ENCODE data around the gene SLPI. TPM values are rescaled to one million over a fixed set of nuclear protein-coding genes. Genes with fewer than 3 reads are reported as not detected.

SLPI gene
- total and polyA plus RNA-seq, 2 experiments from 2014 or later: not detected

- TF ChIP-seq JUNB (IDR thresholded peaks at IDR 0.05; ENCODE audit: unreplicated experiment): no peak
- no peak for TF ChIP-seq CTCF (conservative IDR thresholded peaks at IDR 0.05; ENCODE audit: low read depth in 2 of 2)
These were observed 2.3 kb downstream of the SLPI start (continued) for GRCh38 chr20:45251884-45252560.

- H3K9me3 Mint-ChIP-seq: no peaks in the 10 kb centered on the region
- no peak overlapping the region for H3K27ac Mint-ChIP-seq
- peaks cover 4% of the 10 kb centered on the region for H3K27me3 Mint-ChIP-seq (ENCODE audit: insufficient read depth, low read depth, poor library complexity)
- Histone ChIP-seq H3K4me2 (no peak overlapping the region), H2AFZ (no peak overlapping the region), H3K27me3 (ENCODE audit: insufficient read depth) (no peaks in the 10 kb centered on the region), H3F3A (replicated peaks; ENCODE audit: low read depth) (no peaks in the 10 kb centered on the region), H3K79me2 (replicated peaks; ENCODE audit: insufficient read depth) (no peaks in the 10 kb centered on the region), H3K36me3 (ENCODE audit: insufficient read depth) (no peaks in the 10 kb centered on the region), H4K20me1 (replicated peaks; ENCODE audit: insufficient read depth) (no peaks in the 10 kb centered on the region), H3K27ac (ENCODE audit: low read depth) (no peak overlapping the region), H3K4me3 (no peak overlapping the region), H3K9me2 (ENCODE audit: insufficient read depth) (no peaks in the 10 kb centered on the region), H3K4me1 (ENCODE audit: insufficient read depth) (no peaks in the 10 kb centered on the region)
- H3K36me3 Mint-ChIP-seq (ENCODE audit: low read depth): no peaks in the 10 kb centered on the region
- DNase-seq (ENCODE audit: low spot score) (no peak), ATAC-seq (no peak)
- no peaks in the 10 kb centered on the region for H3K4me1 Mint-ChIP-seq
- H3K4me3 Mint-ChIP-seq: no peak overlapping the region
- TF ChIP-seq JUNB (IDR thresholded peaks at IDR 0.05; ENCODE audit: unreplicated experiment): no peak
- TF ChIP-seq, protein P1, sequence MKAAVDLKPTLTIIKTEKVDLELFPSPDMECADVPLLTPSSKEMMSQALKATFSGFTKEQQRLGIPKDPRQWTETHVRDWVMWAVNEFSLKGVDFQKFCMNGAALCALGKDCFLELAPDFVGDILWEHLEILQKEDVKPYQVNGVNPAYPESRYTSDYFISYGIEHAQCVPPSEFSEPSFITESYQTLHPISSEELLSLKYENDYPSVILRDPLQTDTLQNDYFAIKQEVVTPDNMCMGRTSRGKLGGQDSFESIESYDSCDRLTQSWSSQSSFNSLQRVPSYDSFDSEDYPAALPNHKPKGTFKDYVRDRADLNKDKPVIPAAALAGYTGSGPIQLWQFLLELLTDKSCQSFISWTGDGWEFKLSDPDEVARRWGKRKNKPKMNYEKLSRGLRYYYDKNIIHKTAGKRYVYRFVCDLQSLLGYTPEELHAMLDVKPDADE (IDR thresholded peaks at IDR 0.05): no peak
- no peak for TF ChIP-seq CREB1 (CRISPR knock-in tag; IDR thresholded peaks at IDR 0.05; ENCODE audit: low read depth)
- TF ChIP-seq, protein P2, sequence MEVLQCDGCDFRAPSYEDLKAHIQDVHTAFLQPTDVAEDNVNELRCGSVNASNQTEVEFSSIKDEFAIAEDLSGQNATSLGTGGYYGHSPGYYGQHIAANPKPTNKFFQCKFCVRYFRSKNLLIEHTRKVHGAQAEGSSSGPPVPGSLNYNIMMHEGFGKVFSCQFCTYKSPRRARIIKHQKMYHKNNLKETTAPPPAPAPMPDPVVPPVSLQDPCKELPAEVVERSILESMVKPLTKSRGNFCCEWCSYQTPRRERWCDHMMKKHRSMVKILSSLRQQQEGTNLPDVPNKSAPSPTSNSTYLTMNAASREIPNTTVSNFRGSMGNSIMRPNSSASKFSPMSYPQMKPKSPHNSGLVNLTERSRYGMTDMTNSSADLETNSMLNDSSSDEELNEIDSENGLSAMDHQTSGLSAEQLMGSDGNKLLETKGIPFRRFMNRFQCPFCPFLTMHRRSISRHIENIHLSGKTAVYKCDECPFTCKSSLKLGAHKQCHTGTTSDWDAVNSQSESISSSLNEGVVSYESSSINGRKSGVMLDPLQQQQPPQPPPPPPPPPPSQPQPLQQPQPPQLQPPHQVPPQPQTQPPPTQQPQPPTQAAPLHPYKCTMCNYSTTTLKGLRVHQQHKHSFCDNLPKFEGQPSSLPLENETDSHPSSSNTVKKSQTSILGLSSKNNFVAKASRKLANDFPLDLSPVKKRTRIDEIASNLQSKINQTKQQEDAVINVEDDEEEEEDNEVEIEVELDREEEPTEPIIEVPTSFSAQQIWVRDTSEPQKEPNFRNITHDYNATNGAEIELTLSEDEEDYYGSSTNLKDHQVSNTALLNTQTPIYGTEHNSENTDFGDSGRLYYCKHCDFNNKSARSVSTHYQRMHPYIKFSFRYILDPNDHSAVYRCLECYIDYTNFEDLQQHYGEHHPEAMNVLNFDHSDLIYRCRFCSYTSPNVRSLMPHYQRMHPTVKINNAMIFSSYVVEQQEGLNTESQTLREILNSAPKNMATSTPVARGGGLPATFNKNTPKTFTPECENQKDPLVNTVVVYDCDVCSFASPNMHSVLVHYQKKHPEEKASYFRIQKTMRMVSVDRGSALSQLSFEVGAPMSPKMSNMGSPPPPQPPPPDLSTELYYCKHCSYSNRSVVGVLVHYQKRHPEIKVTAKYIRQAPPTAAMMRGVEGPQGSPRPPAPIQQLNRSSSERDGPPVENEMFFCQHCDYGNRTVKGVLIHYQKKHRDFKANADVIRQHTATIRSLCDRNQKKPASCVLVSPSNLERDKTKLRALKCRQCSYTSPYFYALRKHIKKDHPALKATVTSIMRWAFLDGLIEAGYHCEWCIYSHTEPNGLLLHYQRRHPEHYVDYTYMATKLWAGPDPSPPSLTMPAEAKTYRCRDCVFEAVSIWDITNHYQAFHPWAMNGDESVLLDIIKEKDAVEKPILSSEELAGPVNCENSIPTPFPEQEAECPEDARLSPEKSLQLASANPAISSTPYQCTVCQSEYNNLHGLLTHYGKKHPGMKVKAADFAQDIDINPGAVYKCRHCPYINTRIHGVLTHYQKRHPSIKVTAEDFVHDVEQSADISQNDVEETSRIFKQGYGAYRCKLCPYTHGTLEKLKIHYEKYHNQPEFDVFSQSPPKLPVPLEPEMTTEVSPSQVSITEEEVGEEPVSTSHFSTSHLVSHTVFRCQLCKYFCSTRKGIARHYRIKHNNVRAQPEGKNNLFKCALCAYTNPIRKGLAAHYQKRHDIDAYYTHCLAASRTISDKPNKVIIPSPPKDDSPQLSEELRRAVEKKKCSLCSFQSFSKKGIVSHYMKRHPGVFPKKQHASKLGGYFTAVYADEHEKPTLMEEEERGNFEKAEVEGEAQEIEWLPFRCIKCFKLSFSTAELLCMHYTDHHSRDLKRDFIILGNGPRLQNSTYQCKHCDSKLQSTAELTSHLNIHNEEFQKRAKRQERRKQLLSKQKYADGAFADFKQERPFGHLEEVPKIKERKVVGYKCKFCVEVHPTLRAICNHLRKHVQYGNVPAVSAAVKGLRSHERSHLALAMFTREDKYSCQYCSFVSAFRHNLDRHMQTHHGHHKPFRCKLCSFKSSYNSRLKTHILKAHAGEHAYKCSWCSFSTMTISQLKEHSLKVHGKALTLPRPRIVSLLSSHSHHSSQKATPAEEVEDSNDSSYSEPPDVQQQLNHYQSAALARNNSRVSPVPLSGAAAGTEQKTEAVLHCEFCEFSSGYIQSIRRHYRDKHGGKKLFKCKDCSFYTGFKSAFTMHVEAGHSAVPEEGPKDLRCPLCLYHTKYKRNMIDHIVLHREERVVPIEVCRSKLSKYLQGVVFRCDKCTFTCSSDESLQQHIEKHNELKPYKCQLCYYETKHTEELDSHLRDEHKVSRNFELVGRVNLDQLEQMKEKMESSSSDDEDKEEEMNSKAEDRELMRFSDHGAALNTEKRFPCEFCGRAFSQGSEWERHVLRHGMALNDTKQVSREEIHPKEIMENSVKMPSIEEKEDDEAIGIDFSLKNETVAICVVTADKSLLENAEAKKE (CRISPR knock-in tag; IDR thresholded peaks at IDR 0.05): no peak
- no peak for TF ChIP-seq EZH2 (IDR thresholded peaks at IDR 0.05; ENCODE audit: low read depth, unreplicated experiment)
- TF ChIP-seq, protein P3, sequence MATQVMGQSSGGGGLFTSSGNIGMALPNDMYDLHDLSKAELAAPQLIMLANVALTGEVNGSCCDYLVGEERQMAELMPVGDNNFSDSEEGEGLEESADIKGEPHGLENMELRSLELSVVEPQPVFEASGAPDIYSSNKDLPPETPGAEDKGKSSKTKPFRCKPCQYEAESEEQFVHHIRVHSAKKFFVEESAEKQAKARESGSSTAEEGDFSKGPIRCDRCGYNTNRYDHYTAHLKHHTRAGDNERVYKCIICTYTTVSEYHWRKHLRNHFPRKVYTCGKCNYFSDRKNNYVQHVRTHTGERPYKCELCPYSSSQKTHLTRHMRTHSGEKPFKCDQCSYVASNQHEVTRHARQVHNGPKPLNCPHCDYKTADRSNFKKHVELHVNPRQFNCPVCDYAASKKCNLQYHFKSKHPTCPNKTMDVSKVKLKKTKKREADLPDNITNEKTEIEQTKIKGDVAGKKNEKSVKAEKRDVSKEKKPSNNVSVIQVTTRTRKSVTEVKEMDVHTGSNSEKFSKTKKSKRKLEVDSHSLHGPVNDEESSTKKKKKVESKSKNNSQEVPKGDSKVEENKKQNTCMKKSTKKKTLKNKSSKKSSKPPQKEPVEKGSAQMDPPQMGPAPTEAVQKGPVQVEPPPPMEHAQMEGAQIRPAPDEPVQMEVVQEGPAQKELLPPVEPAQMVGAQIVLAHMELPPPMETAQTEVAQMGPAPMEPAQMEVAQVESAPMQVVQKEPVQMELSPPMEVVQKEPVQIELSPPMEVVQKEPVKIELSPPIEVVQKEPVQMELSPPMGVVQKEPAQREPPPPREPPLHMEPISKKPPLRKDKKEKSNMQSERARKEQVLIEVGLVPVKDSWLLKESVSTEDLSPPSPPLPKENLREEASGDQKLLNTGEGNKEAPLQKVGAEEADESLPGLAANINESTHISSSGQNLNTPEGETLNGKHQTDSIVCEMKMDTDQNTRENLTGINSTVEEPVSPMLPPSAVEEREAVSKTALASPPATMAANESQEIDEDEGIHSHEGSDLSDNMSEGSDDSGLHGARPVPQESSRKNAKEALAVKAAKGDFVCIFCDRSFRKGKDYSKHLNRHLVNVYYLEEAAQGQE (IDR thresholded peaks at IDR 0.05; ENCODE audit: unreplicated experiment): no peak
These were observed 5.8 kb downstream of the SLPI start for GRCh38 chr20:45248609-45249008.

All from GM23338 (cell line).